ENCODE data around the gene ANAPC5. TPM values are rescaled to one million over a fixed set of nuclear protein-coding genes. Genes with fewer than 3 reads are reported as not detected.

The ANAPC5 gene
- polyA plus RNA-seq, 3 donors = 67.3 to 161 (median 114) TPM

- intact Hi-C loops (cut with micrococcal nuclease) = no loop called here
- H3K27ac Mint-ChIP-seq = peak overlapping the region in 6 of 7 donors; percentile 17 to 97 (median 86)
These were observed 61.8 kb downstream of the ANAPC5 start for GRCh38 chr12:121290410-121290809.

GRCh38 chr12:121289962-121290361 is 62.2 kb downstream of the ANAPC5 start:
- Histone ChIP-seq H3K9me3 (replicated peaks in 1 of 2; ENCODE audit: control insufficient read depth in 1 of 2, insufficient read depth in 1 of 2, low read length in 2 of 2) (no peaks in the 10 kb centered on the region), H3K27ac (ENCODE audit: low read depth in 1 of 2, low read length in 2 of 2) (peak overlapping the region in 1 of 2 donors; percentile 91), H3K79me2 (ENCODE audit: insufficient read depth, low read length) (peaks cover 99% of the 10 kb centered on the region), H2AFZ (ENCODE audit: insufficient read depth, low read depth, low read length, poor library complexity, severe bottlenecking) (no peak overlapping the region), H3K4me1 (ENCODE audit: control insufficient read depth in 1 of 2, insufficient read depth in 2 of 2, low read length in 2 of 2) (peaks cover 78 to 91% of the 10 kb centered on the region in 2 donors), H3K36me3 (replicated peaks in 1 of 2; ENCODE audit: control insufficient read depth in 1 of 2, insufficient read depth in 2 of 2, low read length in 2 of 2) (peaks cover 3 to 29% of the 10 kb centered on the region in 2 donors), H3K4me3 (replicated peaks in 1 of 3; ENCODE audit: low read depth in 2 of 3, low read length in 3 of 3) (no peak overlapping the region), H4K20me1 (ENCODE audit: insufficient read depth, low read length) (peaks cover 95% of the 10 kb centered on the region), H3K27me3 (ENCODE audit: control insufficient read depth in 2 of 2, insufficient read depth in 2 of 2, low read length in 2 of 2) (no peaks in the 10 kb centered on the region), H3K9ac (ENCODE audit: insufficient read depth, low read length, poor library complexity, severe bottlenecking) (no peak overlapping the region), H3K4me2 (replicated peaks; ENCODE audit: extremely low read depth, low read length, poor library complexity, severe bottlenecking) (no peak overlapping the region)
- Mint-ChIP-seq H3K4me1 (peaks cover 94% of the 10 kb centered on the region), H3K27ac (peak overlapping the region in 6 of 7 donors; percentile 50 to 97 (median 90)), H3K27me3 (ENCODE audit: low read depth in 3 of 3) (peaks cover 0 to 2% (median 1%) of the 10 kb centered on the region in 3 donors), H3K36me3 (peaks cover 29 to 47% of the 10 kb centered on the region in 2 donors), H3K9me3 (no peaks in the 10 kb centered on the region), H3K4me3 (no peak overlapping the region)
- intact Hi-C loops (cut with micrococcal nuclease) = no loop called here
- TF ChIP-seq, protein P1, sequence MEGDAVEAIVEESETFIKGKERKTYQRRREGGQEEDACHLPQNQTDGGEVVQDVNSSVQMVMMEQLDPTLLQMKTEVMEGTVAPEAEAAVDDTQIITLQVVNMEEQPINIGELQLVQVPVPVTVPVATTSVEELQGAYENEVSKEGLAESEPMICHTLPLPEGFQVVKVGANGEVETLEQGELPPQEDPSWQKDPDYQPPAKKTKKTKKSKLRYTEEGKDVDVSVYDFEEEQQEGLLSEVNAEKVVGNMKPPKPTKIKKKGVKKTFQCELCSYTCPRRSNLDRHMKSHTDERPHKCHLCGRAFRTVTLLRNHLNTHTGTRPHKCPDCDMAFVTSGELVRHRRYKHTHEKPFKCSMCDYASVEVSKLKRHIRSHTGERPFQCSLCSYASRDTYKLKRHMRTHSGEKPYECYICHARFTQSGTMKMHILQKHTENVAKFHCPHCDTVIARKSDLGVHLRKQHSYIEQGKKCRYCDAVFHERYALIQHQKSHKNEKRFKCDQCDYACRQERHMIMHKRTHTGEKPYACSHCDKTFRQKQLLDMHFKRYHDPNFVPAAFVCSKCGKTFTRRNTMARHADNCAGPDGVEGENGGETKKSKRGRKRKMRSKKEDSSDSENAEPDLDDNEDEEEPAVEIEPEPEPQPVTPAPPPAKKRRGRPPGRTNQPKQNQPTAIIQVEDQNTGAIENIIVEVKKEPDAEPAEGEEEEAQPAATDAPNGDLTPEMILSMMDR (IDR thresholded peaks at IDR 0.05) = no peak
- 92% methylated on average over 6 of the region's 7 CpGs for WGBS (ENCODE audit: insufficient coverage)
- no peak for DNase-seq

More at GRCh38 chr12:121290410-121290809, 61.8 kb downstream of the ANAPC5 start:
- Histone ChIP-seq H3K27ac (ENCODE audit: low read depth in 1 of 2, low read length in 2 of 2) (peak overlapping the region in 1 of 2 donors; percentile 91), H2AFZ (ENCODE audit: insufficient read depth, low read depth, low read length, poor library complexity, severe bottlenecking) (no peak overlapping the region), H3K79me2 (ENCODE audit: insufficient read depth, low read length) (peaks cover 99% of the 10 kb centered on the region), H3K4me2 (replicated peaks; ENCODE audit: extremely low read depth, low read length, poor library complexity, severe bottlenecking) (no peak overlapping the region), H3K9ac (ENCODE audit: insufficient read depth, low read length, poor library complexity, severe bottlenecking) (no peak overlapping the region), H3K4me3 (replicated peaks in 1 of 3; ENCODE audit: low read depth in 2 of 3, low read length in 3 of 3) (no peak overlapping the region), H3K36me3 (replicated peaks in 1 of 2; ENCODE audit: control insufficient read depth in 1 of 2, insufficient read depth in 2 of 2, low read length in 2 of 2) (peaks cover 3 to 27% of the 10 kb centered on the region in 2 donors), H3K9me3 (replicated peaks in 1 of 2; ENCODE audit: control insufficient read depth in 1 of 2, insufficient read depth in 1 of 2, low read length in 2 of 2) (no peaks in the 10 kb centered on the region), H3K4me1 (ENCODE audit: control insufficient read depth in 1 of 2, insufficient read depth in 2 of 2, low read length in 2 of 2) (peaks cover 82 to 95% of the 10 kb centered on the region in 2 donors), H4K20me1 (ENCODE audit: insufficient read depth, low read length) (peaks cover 95% of the 10 kb centered on the region), H3K27me3 (ENCODE audit: control insufficient read depth in 2 of 2, insufficient read depth in 2 of 2, low read length in 2 of 2) (no peaks in the 10 kb centered on the region)
- WGBS (ENCODE audit: insufficient coverage) = 93% methylated on average over 2 of the region's 5 CpGs
- Mint-ChIP-seq H3K4me3 (no peak overlapping the region), H3K27me3 (ENCODE audit: low read depth in 3 of 3) (peaks cover 0 to 2% (median 1%) of the 10 kb centered on the region in 3 donors), H3K4me1 (peaks cover 93% of the 10 kb centered on the region), H3K36me3 (peaks cover 29 to 46% of the 10 kb centered on the region in 2 donors), H3K9me3 (no peaks in the 10 kb centered on the region)
- TF ChIP-seq, protein P1 (IDR thresholded peaks at IDR 0.05) = no peak
- no peak for DNase-seq
